ENCODE measurements around the gene CAT.

CAT gene

GRCh38 chr11:34459507-34460162, 20.9 kb downstream of the CAT start:
- H3K36me3 ChIP-seq (ENCODE audit: insufficient read depth, insufficient read length, low read length), result no peaks in the 10 kb centered on the region
- TF ChIP-seq SUZ12 (IDR thresholded peaks at IDR 0.05; ENCODE audit: extremely low read depth, insufficient read depth, insufficient read length) (no peak), YY1 (IDR thresholded peaks at IDR 0.05; ENCODE audit: insufficient read depth, insufficient read length) (no peak), ZNF274 (IDR thresholded peaks at IDR 0.05; ENCODE audit: low read depth, low read length) (no peak)

GRCh38 chr11:34460278-34460677, 21.5 kb downstream of the CAT start:
- Histone ChIP-seq H3K9ac (ENCODE audit: insufficient read length, low read depth) (no peak overlapping the region), H3K36me3 (ENCODE audit: insufficient read depth, insufficient read length, low read length) (no peaks in the 10 kb centered on the region), H3K27me3 (ENCODE audit: insufficient read depth, insufficient read length) (no peaks in the 10 kb centered on the region), H3K9me3 (ENCODE audit: insufficient read depth, low read length) (no peaks in the 10 kb centered on the region), H3K4me3 (ENCODE audit: insufficient read length, low read depth) (no peak overlapping the region), H3K4me1 (ENCODE audit: insufficient read depth, insufficient read length) (no peaks in the 10 kb centered on the region)
- TF ChIP-seq SUZ12 (IDR thresholded peaks at IDR 0.05; ENCODE audit: extremely low read depth, insufficient read depth, insufficient read length) (no peak), YY1 (IDR thresholded peaks at IDR 0.05; ENCODE audit: insufficient read depth, insufficient read length) (no peak), ZNF274 (IDR thresholded peaks at IDR 0.05; ENCODE audit: low read depth, low read length) (no peak)
- no peak for DNase-seq (ENCODE audit: low read depth, low spot score)

More at GRCh38 chr11:34459507-34460162, 20.9 kb downstream of the CAT start:
- DNase-seq (ENCODE audit: low read depth, low spot score), result no peak
- Histone ChIP-seq H3K27me3 (ENCODE audit: insufficient read depth, insufficient read length) (no peaks in the 10 kb centered on the region), H3K4me1 (ENCODE audit: insufficient read depth, insufficient read length) (no peaks in the 10 kb centered on the region), H3K9ac (ENCODE audit: insufficient read length, low read depth) (no peak overlapping the region), H3K9me3 (ENCODE audit: insufficient read depth, low read length) (no peaks in the 10 kb centered on the region), H3K4me3 (ENCODE audit: insufficient read length, low read depth) (no peak overlapping the region)

GRCh38 chr11:34461215-34461614, 22.5 kb downstream of the CAT start:
- Histone ChIP-seq H3K27me3 (ENCODE audit: insufficient read depth, insufficient read length) (no peaks in the 10 kb centered on the region), H3K9ac (ENCODE audit: insufficient read length, low read depth) (no peak overlapping the region), H3K4me3 (ENCODE audit: insufficient read length, low read depth) (no peak overlapping the region), H3K9me3 (ENCODE audit: insufficient read depth, low read length) (no peaks in the 10 kb centered on the region), H3K36me3 (ENCODE audit: insufficient read depth, insufficient read length, low read length) (no peaks in the 10 kb centered on the region), H3K4me1 (ENCODE audit: insufficient read depth, insufficient read length) (no peaks in the 10 kb centered on the region)
- no peak for TF ChIP-seq YY1 (IDR thresholded peaks at IDR 0.05; ENCODE audit: insufficient read depth, insufficient read length)
- TF ChIP-seq ZNF274 (IDR thresholded peaks at IDR 0.05; ENCODE audit: low read depth, low read length), result no peak
- no peak for TF ChIP-seq SUZ12 (IDR thresholded peaks at IDR 0.05; ENCODE audit: extremely low read depth, insufficient read depth, insufficient read length)
- DNase-seq (ENCODE audit: low read depth, low spot score), result no peak

GRCh38 chr11:34464591-34465051, 25.9 kb downstream of the CAT start:
- no peaks in the 10 kb centered on the region for H3K4me1 ChIP-seq (ENCODE audit: insufficient read depth, insufficient read length)
- no peak overlapping the region for H3K4me3 ChIP-seq (ENCODE audit: insufficient read length, low read depth)
- H3K27me3 ChIP-seq (ENCODE audit: insufficient read depth, insufficient read length), result no peaks in the 10 kb centered on the region
- no peak for DNase-seq (ENCODE audit: low read depth, low spot score)
- no peaks in the 10 kb centered on the region for H3K36me3 ChIP-seq (ENCODE audit: insufficient read depth, insufficient read length, low read length)
- TF ChIP-seq YY1 (IDR thresholded peaks at IDR 0.05; ENCODE audit: insufficient read depth, insufficient read length), result no peak
- no peak for TF ChIP-seq SUZ12 (IDR thresholded peaks at IDR 0.05; ENCODE audit: extremely low read depth, insufficient read depth, insufficient read length)
- TF ChIP-seq ZNF274 (IDR thresholded peaks at IDR 0.05; ENCODE audit: low read depth, low read length), result no peak
- peaks cover 13% of the 10 kb centered on the region for H3K9me3 ChIP-seq (ENCODE audit: insufficient read depth, low read length)
- H3K9ac ChIP-seq (ENCODE audit: insufficient read length, low read depth), result no peak overlapping the region

GRCh38 chr11:34466802-34467488, 28.2 kb downstream of the CAT start:
- Histone ChIP-seq H3K36me3 (ENCODE audit: insufficient read depth, insufficient read length, low read length) (no peaks in the 10 kb centered on the region), H3K27me3 (ENCODE audit: insufficient read depth, insufficient read length) (no peaks in the 10 kb centered on the region), H3K9me3 (ENCODE audit: insufficient read depth, low read length) (peaks cover 13% of the 10 kb centered on the region), H3K4me3 (ENCODE audit: insufficient read length, low read depth) (no peak overlapping the region), H3K4me1 (ENCODE audit: insufficient read depth, insufficient read length) (no peaks in the 10 kb centered on the region), H3K9ac (ENCODE audit: insufficient read length, low read depth) (no peak overlapping the region)
- no peak for TF ChIP-seq SUZ12 (IDR thresholded peaks at IDR 0.05; ENCODE audit: extremely low read depth, insufficient read depth, insufficient read length)
- no peak for TF ChIP-seq YY1 (IDR thresholded peaks at IDR 0.05; ENCODE audit: insufficient read depth, insufficient read length)
- TF ChIP-seq ZNF274 (IDR thresholded peaks at IDR 0.05; ENCODE audit: low read depth, low read length), result no peak
- DNase-seq (ENCODE audit: low read depth, low spot score), result no peak

DNA sequence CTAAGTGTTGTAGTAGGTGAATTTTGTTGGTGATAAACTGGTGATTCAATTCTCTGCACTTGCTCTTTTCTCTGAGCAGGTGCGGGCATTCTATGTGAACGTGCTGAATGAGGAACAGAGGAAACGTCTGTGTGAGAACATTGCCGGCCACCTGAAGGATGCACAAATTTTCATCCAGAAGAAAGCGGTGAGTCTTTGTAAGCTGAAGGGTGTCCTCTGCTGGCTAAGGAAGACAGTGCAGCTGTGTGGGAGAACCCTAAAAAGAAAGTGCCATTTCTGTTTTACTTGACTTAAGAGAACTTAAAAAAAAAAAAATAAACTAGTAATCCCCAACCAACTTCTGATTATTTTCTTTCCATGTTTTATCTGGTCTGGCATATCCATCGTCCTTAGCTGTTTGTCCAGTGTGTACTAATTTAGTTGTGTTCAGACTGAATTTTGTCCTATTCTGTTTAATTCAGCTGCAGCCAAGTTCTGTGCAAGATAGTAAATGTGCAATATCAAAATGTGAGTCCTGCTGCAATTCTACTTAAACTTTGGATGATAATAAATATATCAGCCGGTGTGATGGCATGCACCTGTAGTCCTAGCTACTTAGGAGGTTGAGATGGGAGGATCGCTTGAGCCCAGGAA, 29.6 kb downstream of the CAT start:
- no peak for TF ChIP-seq ZNF274 (IDR thresholded peaks at IDR 0.05; ENCODE audit: low read depth, low read length)
- DNase-seq (ENCODE audit: low read depth, low spot score), result peak; percentile 13
- Histone ChIP-seq H3K27me3 (ENCODE audit: insufficient read depth, insufficient read length) (no peaks in the 10 kb centered on the region), H3K9ac (ENCODE audit: insufficient read length, low read depth) (no peak overlapping the region), H3K36me3 (ENCODE audit: insufficient read depth, insufficient read length, low read length) (no peaks in the 10 kb centered on the region), H3K9me3 (ENCODE audit: insufficient read depth, low read length) (peaks cover 13% of the 10 kb centered on the region), H3K4me3 (ENCODE audit: insufficient read length, low read depth) (no peak overlapping the region), H3K4me1 (ENCODE audit: insufficient read depth, insufficient read length) (no peaks in the 10 kb centered on the region)

DNA sequence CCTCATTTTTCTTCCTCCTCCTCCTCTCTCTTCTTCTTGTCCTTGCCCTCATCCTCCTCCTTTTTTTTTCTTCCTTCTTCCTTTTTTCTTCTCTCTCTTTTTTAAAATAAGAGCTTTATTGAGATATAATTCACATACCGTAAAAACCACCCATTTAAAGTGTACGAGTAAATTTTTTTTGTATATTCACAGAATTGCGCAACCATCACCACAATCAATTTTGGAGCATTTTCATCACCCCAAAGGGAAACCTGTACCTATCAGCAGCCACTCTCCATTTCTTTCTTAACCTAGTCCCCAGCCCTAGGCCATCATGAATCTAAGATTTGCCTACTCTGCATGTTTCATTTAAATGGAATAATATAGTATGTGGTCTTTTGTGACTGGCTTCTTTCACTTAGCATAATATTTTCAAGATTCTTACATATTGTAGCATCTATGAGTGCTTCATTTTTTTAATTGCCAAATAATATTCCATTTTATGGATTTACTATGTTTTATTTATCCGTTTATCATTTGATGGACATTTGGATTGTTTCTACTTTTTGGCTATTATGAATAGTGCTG, 35.0 kb downstream of the CAT start:
- no peak overlapping the region for H3K9ac ChIP-seq (ENCODE audit: insufficient read length, low read depth)
- no peaks in the 10 kb centered on the region for H3K4me1 ChIP-seq (ENCODE audit: insufficient read depth, insufficient read length)
- no peak for DNase-seq (ENCODE audit: low read depth, low spot score)
- no peaks in the 10 kb centered on the region for H3K9me3 ChIP-seq (ENCODE audit: insufficient read depth, low read length)
- TF ChIP-seq SUZ12 (IDR thresholded peaks at IDR 0.05; ENCODE audit: extremely low read depth, insufficient read depth, insufficient read length), result no peak
- no peak for TF ChIP-seq ZNF274 (IDR thresholded peaks at IDR 0.05; ENCODE audit: low read depth, low read length)
- TF ChIP-seq YY1 (IDR thresholded peaks at IDR 0.05; ENCODE audit: insufficient read depth, insufficient read length), result no peak
- no peaks in the 10 kb centered on the region for H3K27me3 ChIP-seq (ENCODE audit: insufficient read depth, insufficient read length)
- H3K4me3 ChIP-seq (ENCODE audit: insufficient read length, low read depth), result no peak overlapping the region
- H3K36me3 ChIP-seq (ENCODE audit: insufficient read depth, insufficient read length, low read length), result no peaks in the 10 kb centered on the region

Data from NT2/D1 (cell line).